ENCODE measurements around the gene LETM1. TPM values are rescaled to one million over a fixed set of nuclear protein-coding genes. Genes with fewer than 3 reads are reported as not detected.
A peak's percentile ranks its signal among the peaks of the same experiment; 100 is the strongest.

The LETM1 gene
- total and polyA plus RNA-seq, 2 of the 13 experiments (the other 11 are each of a cell fraction or from before 2014, with no cell fraction given), result 9.7 to 41.6 TPM

DNA sequence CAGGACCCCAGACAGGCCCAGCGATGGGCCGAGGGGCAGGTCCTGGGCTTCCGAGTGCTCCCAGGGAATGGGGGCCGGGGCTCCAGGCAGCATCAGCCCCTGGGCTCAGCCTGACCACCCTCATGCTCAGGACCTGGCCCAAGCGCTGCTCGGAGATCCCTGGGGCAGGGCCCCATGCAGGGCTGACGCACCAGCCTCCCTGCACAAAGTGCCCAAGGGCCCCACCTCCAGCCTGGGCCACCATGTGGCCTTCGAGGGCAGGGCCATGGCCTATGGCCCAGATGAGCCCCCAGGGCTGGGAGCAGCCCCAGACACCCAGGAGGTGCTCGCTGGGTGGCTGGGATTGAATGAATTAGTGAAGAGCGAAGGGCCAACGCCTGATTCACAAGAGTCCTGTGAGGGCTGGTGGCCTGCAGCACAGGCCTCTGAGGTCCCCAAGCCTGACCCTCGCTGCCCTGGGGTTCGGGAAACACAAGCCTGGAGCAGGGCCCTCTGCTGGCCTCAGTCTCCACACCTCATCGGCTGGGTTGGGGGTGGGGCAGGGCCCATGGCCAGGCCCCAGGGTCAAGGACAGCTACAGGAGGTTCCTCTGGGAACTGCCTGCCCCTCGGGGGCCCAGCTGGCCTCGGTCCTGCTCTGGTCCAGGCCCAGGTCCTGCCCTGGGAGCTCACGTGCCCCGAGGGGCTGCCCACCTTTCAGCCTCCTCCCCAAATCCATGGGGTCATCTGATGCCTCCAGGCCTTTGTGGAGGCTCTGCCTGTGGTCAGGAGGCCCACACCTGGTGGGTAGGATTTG is 76.2 kb downstream of the LETM1 start (continued):
- TF ChIP-seq ZBTB25 (CRISPR knock-in tag; IDR thresholded peaks at IDR 0.05) (peak; percentile 86), ZMAT3 (CRISPR knock-in tag; conservative IDR thresholded peaks at IDR 0.05) (peak; percentile 87), SP5 (CRISPR knock-in tag; IDR thresholded peaks at IDR 0.05; ENCODE audit: borderline replicate concordance, low read depth) (peak; percentile 96), NONO (IDR thresholded peaks at IDR 0.05) (no peak), NONO (CRISPR knock-in tag; conservative IDR thresholded peaks at IDR 0.05) (no peak), ZFY (CRISPR knock-in tag; IDR thresholded peaks at IDR 0.05) (peak; percentile 88), SRF (IDR thresholded peaks at IDR 0.05; ENCODE audit: low read depth, low read length) (no peak), ZMYM2 (CRISPR knock-in tag; IDR thresholded peaks at IDR 0.05) (no peak; the same call in 1 of the 2 replicates), MTF2 (CRISPR knock-in tag; IDR thresholded peaks at IDR 0.05; ENCODE audit: borderline replicate concordance) (no peak), SOX5 (CRISPR knock-in tag; IDR thresholded peaks at IDR 0.05; ENCODE audit: borderline replicate concordance) (peak; percentile 61), FOXP4 (CRISPR knock-in tag; IDR thresholded peaks at IDR 0.05) (peak; percentile 61; the same call in 1 of the 2 replicates), TEAD2 (CRISPR knock-in tag; IDR thresholded peaks at IDR 0.05) (no peak), RELA (CRISPR knock-in tag; IDR thresholded peaks at IDR 0.05) (no peak; the same call in 1 of the 2 replicates), ZNF234 (CRISPR knock-in tag; conservative IDR thresholded peaks at IDR 0.05) (no peak), HINFP (CRISPR knock-in tag; IDR thresholded peaks at IDR 0.05; ENCODE audit: low read depth) (peak; percentile 82), TAF15 (IDR thresholded peaks at IDR 0.05; ENCODE audit: low read depth, low read length, poor library complexity, severe bottlenecking) (no peak), RNF219 (CRISPR knock-in tag; IDR thresholded peaks at IDR 0.05) (no peak), ZSCAN30 (CRISPR knock-in tag; IDR thresholded peaks at IDR 0.05) (no peak), ZNF780A (CRISPR knock-in tag; IDR thresholded peaks at IDR 0.05) (no peak), KLF11 (CRISPR knock-in tag; IDR thresholded peaks at IDR 0.05) (no peak), SP1 (IDR thresholded peaks at IDR 0.05) (no peak), SP1 (CRISPR knock-in tag; IDR thresholded peaks at IDR 0.05) (no peak; the same call in 1 of the 2 replicates)
- TF ChIP-seq, protein P1, sequence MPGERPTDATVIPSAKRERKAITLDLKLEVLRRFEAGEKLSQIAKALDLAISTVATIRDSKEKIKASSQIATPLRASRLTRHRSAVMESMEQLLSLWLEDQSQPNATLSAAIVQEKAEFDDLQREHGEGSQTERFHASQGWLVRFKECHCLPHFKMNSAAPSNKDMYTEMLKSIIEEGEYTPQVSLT (CRISPR knock-in tag; IDR thresholded peaks at IDR 0.05; ENCODE audit: borderline replicate concordance, low read depth), result no peak
